ENCODE data around the gene PDIA5. TPM values are rescaled to one million over a fixed set of nuclear protein-coding genes. Genes with fewer than 3 reads are reported as not detected.

The PDIA5 gene
- total RNA-seq, 4 donors from 2014 or later = 5.3 to 9.2 (median 7.2) TPM

DNA sequence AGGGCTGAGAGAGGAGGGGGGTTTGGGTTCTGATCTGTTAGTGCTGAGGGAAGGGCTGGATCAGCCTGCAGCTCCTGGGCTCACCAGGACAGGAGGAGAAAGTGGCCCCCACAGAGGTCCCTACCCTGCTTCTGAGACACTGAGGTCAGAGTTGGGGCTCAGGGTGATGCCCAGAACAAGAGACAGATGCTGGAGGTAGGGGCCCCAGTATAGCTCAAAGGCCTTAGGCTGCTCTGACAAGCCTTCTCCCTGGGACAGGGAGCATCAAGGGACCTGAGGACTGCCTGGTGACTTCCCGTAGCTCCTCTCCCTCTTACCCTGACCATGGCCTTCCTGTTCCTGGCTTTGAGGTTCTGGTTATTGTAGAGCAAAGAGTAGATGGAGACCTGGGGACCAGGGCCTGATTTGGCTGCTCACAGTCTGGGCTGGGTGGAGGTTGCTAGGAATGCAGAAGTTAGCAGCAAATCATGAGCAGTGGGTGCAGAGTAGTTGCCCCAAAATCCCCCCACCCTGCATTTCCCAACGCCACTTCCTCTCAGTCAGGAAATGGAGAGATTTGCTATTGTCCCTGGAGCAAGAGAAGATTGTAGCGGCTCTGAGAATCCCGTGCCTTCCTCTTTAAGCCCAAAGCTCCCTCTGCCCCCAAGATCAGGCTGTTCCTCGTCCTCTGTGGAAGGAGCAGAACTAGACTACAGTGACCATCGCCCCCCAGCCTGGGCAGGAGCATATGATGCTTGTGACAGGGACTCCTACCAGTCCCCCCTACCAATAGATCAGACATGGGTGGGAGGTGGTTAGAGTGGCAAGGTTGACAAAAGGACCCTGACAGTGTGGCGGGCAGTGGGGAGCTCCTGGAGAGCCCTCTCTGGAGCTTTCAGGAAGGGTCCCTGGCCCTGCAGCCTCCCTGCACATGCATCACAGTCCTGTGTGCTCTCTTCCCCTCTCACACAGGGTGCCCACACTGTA lies 87.5 kb downstream of the PDIA5 start:
- Histone ChIP-seq H3K9me3 (no peaks in the 10 kb centered on the region), H3K27ac (peak overlapping the region; percentile 6), H3K27me3 (no peaks in the 10 kb centered on the region), H3K4me3 (no peak overlapping the region), H3K36me3 (peaks cover 49% of the 10 kb centered on the region), H3K4me1 (no peaks in the 10 kb centered on the region)
- WGBS = 93% methylated on average over 7 of the region's 7 CpGs
- TF ChIP-seq POLR2AphosphoS5 (IDR thresholded peaks at IDR 0.05) (no peak), EP300 (IDR thresholded peaks at IDR 0.05) (no peak), CTCF (IDR thresholded peaks at IDR 0.05) (no peak), POLR2A (IDR thresholded peaks at IDR 0.05) (no peak)
- DNase-seq (ENCODE audit: low spot score in 2 of 2) = peak in 1 of 2 donors; percentile 76

DNA sequence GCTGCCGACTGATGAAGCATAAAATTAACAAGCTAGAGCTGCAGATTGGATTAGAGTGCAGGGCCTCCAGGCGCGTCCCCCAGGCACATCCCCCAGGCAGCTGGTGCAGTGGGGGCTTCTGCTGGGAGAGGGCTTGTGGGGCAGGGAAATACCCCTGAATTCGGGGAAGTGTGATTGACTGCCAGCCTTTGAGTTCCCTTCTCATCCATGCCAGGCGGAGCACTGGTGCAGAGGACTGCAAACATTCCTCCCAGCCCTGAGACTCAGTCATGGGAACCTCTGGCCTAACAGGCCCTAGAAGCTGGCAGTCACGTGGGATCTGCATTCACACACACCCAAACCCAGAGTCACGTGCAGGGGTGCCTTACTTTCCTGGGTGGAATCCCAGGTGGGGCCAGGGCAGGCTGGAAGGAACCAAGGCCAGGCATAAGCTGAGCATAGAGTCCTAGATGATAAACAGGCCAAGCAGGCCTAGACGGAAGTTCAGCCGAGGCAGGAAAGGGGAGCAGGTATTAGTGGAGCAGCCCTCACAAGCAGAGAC lies 88.7 kb downstream of the PDIA5 start:
- no peak overlapping the region for H3K27ac ChIP-seq
- no peak overlapping the region for H3K4me3 ChIP-seq
- H3K27me3 ChIP-seq = no peaks in the 10 kb centered on the region
- peaks cover 46% of the 10 kb centered on the region for H3K36me3 ChIP-seq
- no peak for TF ChIP-seq POLR2AphosphoS5 (IDR thresholded peaks at IDR 0.05)
- no peak for TF ChIP-seq POLR2A (IDR thresholded peaks at IDR 0.05)
- no peak for TF ChIP-seq CTCF (IDR thresholded peaks at IDR 0.05)
- TF ChIP-seq EP300 (IDR thresholded peaks at IDR 0.05) = no peak
- no peaks in the 10 kb centered on the region for H3K9me3 ChIP-seq
- DNase-seq (ENCODE audit: low spot score in 2 of 2) = peak in 1 of 2 donors; percentile 68
- WGBS = 83% methylated on average over 9 of the region's 9 CpGs
- H3K4me1 ChIP-seq = no peaks in the 10 kb centered on the region

GRCh38 chr3:123156276-123156995 lies 89.6 kb downstream of the PDIA5 start:
- Histone ChIP-seq H3K27me3 (no peaks in the 10 kb centered on the region), H3K36me3 (peaks cover 46% of the 10 kb centered on the region), H3K9me3 (no peaks in the 10 kb centered on the region), H3K4me3 (no peak overlapping the region), H3K27ac (no peak overlapping the region), H3K4me1 (no peaks in the 10 kb centered on the region)
- no peak for DNase-seq (ENCODE audit: low spot score in 2 of 2)
- TF ChIP-seq EP300 (IDR thresholded peaks at IDR 0.05) (no peak), CTCF (IDR thresholded peaks at IDR 0.05) (no peak), POLR2A (IDR thresholded peaks at IDR 0.05) (no peak), POLR2AphosphoS5 (IDR thresholded peaks at IDR 0.05) (no peak)
- 93% methylated on average over 5 of the region's 15 CpGs for WGBS

DNA sequence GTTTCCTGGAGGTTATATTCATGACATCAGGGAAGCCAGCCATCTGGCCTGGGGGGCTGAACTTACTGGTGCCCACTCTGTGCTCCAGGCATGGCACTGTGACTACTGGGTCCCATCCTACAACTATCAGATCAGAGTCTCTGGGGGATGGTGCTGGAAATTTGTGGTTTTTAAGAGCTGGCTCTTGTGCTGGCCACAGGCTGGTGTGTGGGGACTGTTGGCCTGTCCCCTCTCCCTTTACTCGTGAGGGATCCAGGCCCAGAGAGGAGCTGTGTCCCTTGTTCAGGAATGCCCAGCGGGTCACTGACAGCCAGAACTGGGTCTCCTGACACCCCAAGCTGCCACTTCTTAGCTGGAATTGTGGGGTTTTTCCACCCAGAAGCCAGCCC lies 90.4 kb downstream of the PDIA5 start:
- Histone ChIP-seq H3K36me3 (peaks cover 53% of the 10 kb centered on the region), H3K9me3 (no peaks in the 10 kb centered on the region), H3K27me3 (no peaks in the 10 kb centered on the region), H3K4me3 (no peak overlapping the region), H3K27ac (no peak overlapping the region), H3K4me1 (no peaks in the 10 kb centered on the region)
- no peak for DNase-seq (ENCODE audit: low spot score in 2 of 2)
- TF ChIP-seq CTCF (IDR thresholded peaks at IDR 0.05) = no peak
- TF ChIP-seq EP300 (IDR thresholded peaks at IDR 0.05) = no peak
- TF ChIP-seq POLR2A (IDR thresholded peaks at IDR 0.05) = no peak
- TF ChIP-seq POLR2AphosphoS5 (IDR thresholded peaks at IDR 0.05) = no peak
- WGBS = 63% methylated on average over 2 of the region's 2 CpGs
